Adrenal gland (tissue), 12 donors: ENCODE results near the gene HBP1. TPM values are rescaled to one million over a fixed set of nuclear protein-coding genes. Genes with fewer than 3 reads are reported as not detected.

Experiments
- DNase-seq, 7 donors: peaks; one replicate each; pipeline ENCODE4 v3.0.0-alpha.2; 2019 to 2020
- H3K27ac ChIP-seq, 5 donors: fragments of 200-600 bp; sonication (generic) in 4 of 5; 1 replicate in 3 of 5; 2 replicates in 2 of 5; pipeline versions ENCODE4 v1.5.1 to v1.8.0; 2016 to 2020; ENCODE audit warnings: mild to moderate bottlenecking in 1 of 5
- H3K27me3 ChIP-seq: fragments of 200-600 bp; 2 replicates; pipeline ENCODE4 v1.8.0; 2021
- H3K36me3 ChIP-seq, 2 donors: fragments of 200-600 bp; replicated peaks in 1 of 2; 1 replicate in 1 of 2; 2 replicates in 1 of 2; pipeline versions ENCODE4 v1.5.1 to v1.8.0; 2018 to 2022
- H3K4me1 ChIP-seq, 2 donors: fragments of 200-600 bp; replicated peaks in 1 of 2; 1 replicate in 1 of 2; 2 replicates in 1 of 2; pipeline versions ENCODE4 v1.5.1 to v1.8.0; 2018 to 2021
- H3K4me3 ChIP-seq, 4 donors: fragments of 200-600 bp; sonication (generic) in 3 of 4; one replicate each; pipeline ENCODE4 v1.5.1; 2016 to 2018
- H3K9me3 ChIP-seq, 3 donors: fragments of 200-600 bp; sonication (generic) in 1 of 3; replicated peaks in 1 of 3; 1 replicate in 2 of 3; 2 replicates in 1 of 3; pipeline versions ENCODE4 v1.5.1 to v1.8.0; 2016 to 2021
- CTCF ChIP-seq, 6 experiments: fragments of 450-650 bp in 4 of 6; fragments of 200-600 bp in 2 of 6; sonication (generic) in 1 of 6; IDR thresholded peaks; 1 replicate in 5 of 6; 2 replicates in 1 of 6; pipeline versions ENCODE4 v1.5.1 to v1.8.0; 2016 to 2021; ENCODE audit warnings: antibody characterized with exemption in 6 of 6, mild to moderate bottlenecking in 2 of 6, moderate library complexity in 1 of 6
- POLR2A ChIP-seq, 2 donors: fragments of 450-650 bp; IDR thresholded peaks; one replicate each; pipeline ENCODE4 v1.6.1; 2017; ENCODE audit warnings: antibody characterized with exemption in 2 of 2, mild to moderate bottlenecking in 2 of 2, moderate library complexity in 1 of 2
- WGBS, 4 donors: extraction: QIAGEN DNeasy Blood & Tissue Kit in 2 of 4; methylation state at CpG; one replicate each; pipeline versions ENCODE4 v1.1.5 to v1.1.7; 2013 to 2017; 5-methylcytosine and 5-hydroxymethylcytosine counted together
- intact Hi-C, 2 donors: fragments of 100-400 bp; cut with DNase I; formaldehyde crosslinking; loops; one replicate each; pipeline versions ENCODE4 v1.14.1 to v1.15.0; 2022 to 2023
- polyA plus RNA-seq, 3 donors: library from polyadenylated mRNA; stranded (reverse); fragments of 200-250 nt in 2 of 3; fragments of 350-450 nt in 1 of 3; fragmentation: Illumina TruSeq in 1 of 3; extraction: RNeasy Lipid Tissue Mini Kit (QIAGEN cat#74804) in 1 of 3; gene quantifications; one replicate each; pipeline ENCODE4 v1.2.3, GENCODE V29; 2013 to 2014
- total RNA-seq, 9 donors: library from RNA; depleted of rRNA in 4 of 9; stranded (reverse); fragments of >200 nt in 4 of 9; fragments of 120-200 nt in 1 of 9; fragmentation: NEBNext Ultra II Directional in 1 of 9; extraction: Animal tissue kit (Norgen Biotek cat#: 25700) in 1 of 9; gene quantifications; one replicate each; pipeline versions ENCODE4 v1.1.0 to v1.2.4, GENCODE V29; 2013 to 2023
- donor health status: healthy with polysubstance abuse.
- donor health status: Bipolar disorder and iron deficiency.
- donor health status: DM: yes; HTN: yes; CAD: no.
- donor health status: DM: no; HTN: no; CAD: no.
- donor health status: DM: no; HTN: no; CAD: no.
- donor health status: DM: yes; HTN: yes; CAD: no.

HBP1 gene
- total and polyA plus RNA-seq, 12 donors: 36.2 to 158 (median 84.7) TPM

GRCh38 chr7:107186240-107186639, 17.4 kb downstream of the HBP1 start:
- Histone ChIP-seq H3K4me1 (peaks cover 12 to 31% of the 10 kb centered on the region in 2 donors), H3K36me3 (peaks cover 0 to 89% of the 10 kb centered on the region in 2 donors), H3K9me3 (no peaks in the 10 kb centered on the region), H3K27me3 (no peaks in the 10 kb centered on the region), H3K27ac (peak overlapping the region in 4 of 5 donors; percentile 8 to 61 (median 32)), H3K4me3 (no peak overlapping the region)
- peak in 4 of 7 donors; percentile 42 to 58 (median 46) for DNase-seq
- intact Hi-C loops: no loop called here
- 40 to 58% (median 44%) methylated on average over 4 of the region's 4 CpGs for WGBS, 4 donors
- TF ChIP-seq CTCF (IDR thresholded peaks at IDR 0.05) (no peak), POLR2A (IDR thresholded peaks at IDR 0.05) (no peak)

GRCh38 chr7:107187774-107188173, 19.0 kb downstream of the HBP1 start:
- Histone ChIP-seq H3K27ac (no peak overlapping the region), H3K36me3 (peaks cover 0 to 93% of the 10 kb centered on the region in 2 donors), H3K4me3 (no peak overlapping the region), H3K9me3 (no peaks in the 10 kb centered on the region), H3K4me1 (peaks cover 12 to 26% of the 10 kb centered on the region in 2 donors), H3K27me3 (no peaks in the 10 kb centered on the region)
- WGBS, 4 donors: 71 to 87% (median 85%) methylated on average over 2 of the region's 2 CpGs
- no peak for DNase-seq
- no peak for TF ChIP-seq CTCF (IDR thresholded peaks at IDR 0.05)
- TF ChIP-seq POLR2A (IDR thresholded peaks at IDR 0.05): no peak
- intact Hi-C loops: no loop called here

- peaks cover 0 to 74% of the 10 kb centered on the region in 2 donors for H3K36me3 ChIP-seq
- 94 to 98% (median 95%) methylated on average over 2 of the region's 2 CpGs for WGBS, 4 donors
- no peak overlapping the region for H3K27ac ChIP-seq
- intact Hi-C loops: no loop called here
- peaks cover 12 to 31% of the 10 kb centered on the region in 2 donors for H3K4me1 ChIP-seq
- no peaks in the 10 kb centered on the region for H3K9me3 ChIP-seq
- H3K27me3 ChIP-seq: no peaks in the 10 kb centered on the region
- no peak overlapping the region for H3K4me3 ChIP-seq
- DNase-seq: no peak
- TF ChIP-seq CTCF (IDR thresholded peaks at IDR 0.05): no peak
- TF ChIP-seq POLR2A (IDR thresholded peaks at IDR 0.05): no peak
These were observed 21.3 kb downstream of the HBP1 start for GRCh38 chr7:107190090-107190489.

GRCh38 chr7:107194052-107194451, 25.2 kb downstream of the HBP1 start:
- no peak for DNase-seq
- WGBS, 4 donors: 61 to 68% (median 66%) methylated on average over 1 of the region's 1 CpG

More at GRCh38 chr7:107194052-107194451, 25.2 kb downstream of the HBP1 start:
- H3K9me3 ChIP-seq: no peaks in the 10 kb centered on the region
- H3K27me3 ChIP-seq: no peaks in the 10 kb centered on the region
- TF ChIP-seq POLR2A (IDR thresholded peaks at IDR 0.05) (no peak), CTCF (IDR thresholded peaks at IDR 0.05) (peak in 1 of 6 experiments; percentile 31)
- intact Hi-C loops: no loop called here
- peak overlapping the region in 1 of 5 donors; percentile 27 for H3K27ac ChIP-seq
- no peak overlapping the region for H3K4me3 ChIP-seq
- H3K36me3 ChIP-seq: peaks cover 0 to 65% of the 10 kb centered on the region in 2 donors
- peaks cover 0 to 10% of the 10 kb centered on the region in 2 donors for H3K4me1 ChIP-seq
